Endodermal cell (in vitro differentiated cells): ENCODE results near the gene NACC2. TPM values are rescaled to one million over a fixed set of nuclear protein-coding genes. Genes with fewer than 3 reads are reported as not detected.

ENCODE experiments used
- DNase-seq: peaks from one replicate; pipeline ENCODE4 v3.0.0-alpha.2; 2017
- H3K27ac ChIP-seq: 2 replicates; pipeline ENCODE4 v1.5.1; 2013; ENCODE audit warnings: mild to moderate bottlenecking, low read depth, low read length, moderate library complexity
- H3K27me3 ChIP-seq: 2 replicates; pipeline ENCODE4 v1.6.1; 2013; ENCODE audit warnings: mild to moderate bottlenecking, low read length, moderate library complexity; ENCODE audit not compliant: insufficient read depth, control insufficient read depth, poor library complexity, severe bottlenecking
- H3K36me3 ChIP-seq: 2 replicates; pipeline ENCODE4 v1.7.0; 2013; ENCODE audit warnings: mild to moderate bottlenecking, low read length, moderate library complexity; ENCODE audit not compliant: control insufficient read depth, insufficient read depth
- H3K4me1 ChIP-seq: one replicate; pipeline ENCODE4 v1.7.0; 2013; ENCODE audit warnings: low read length; ENCODE audit not compliant: control insufficient read depth, insufficient read depth
- H3K4me3 ChIP-seq: 2 replicates; pipeline ENCODE4 v1.5.1; 2013; ENCODE audit warnings: mild to moderate bottlenecking, low read length, moderate library complexity
- H3K9ac ChIP-seq: 2 replicates; pipeline ENCODE4 v1.6.1; 2013; ENCODE audit warnings: mild to moderate bottlenecking, low read length, moderate library complexity; ENCODE audit not compliant: poor library complexity, severe bottlenecking; ENCODE audit errors: extremely low read depth
- H3K9me3 ChIP-seq: 2 replicates; pipeline ENCODE4 v1.6.1; 2013; ENCODE audit warnings: mild to moderate bottlenecking, low read length, moderate library complexity; ENCODE audit not compliant: control insufficient read depth
- H3K27ac Mint-ChIP-seq: 2 replicates; pipeline ENCODE4 v1.8.0; 2020; ENCODE audit warnings: mixed read lengths
- H3K27me3 Mint-ChIP-seq: 2 replicates; pipeline ENCODE4 v1.8.0; 2021; ENCODE audit warnings: mild to moderate bottlenecking, mixed read lengths; ENCODE audit not compliant: insufficient read depth
- H3K36me3 Mint-ChIP-seq: 2 replicates; pipeline ENCODE4 v1.8.0; 2020; ENCODE audit warnings: low read depth, mixed read lengths
- H3K4me1 Mint-ChIP-seq: 2 replicates; pipeline ENCODE4 v1.8.0; 2020; ENCODE audit warnings: mixed read lengths
- H3K4me3 Mint-ChIP-seq: 2 replicates; pipeline ENCODE4 v1.8.0; 2020; ENCODE audit warnings: mild to moderate bottlenecking, moderate library complexity, mixed read lengths
- H3K9me3 Mint-ChIP-seq: 2 replicates; pipeline ENCODE4 v1.8.0; 2020; ENCODE audit warnings: mild to moderate bottlenecking, mixed read lengths
- WGBS, 2 experiments: methylation state at CpG; one replicate each; pipeline versions ENCODE4 v1.1.5 to v1.1.7; 2013; ENCODE audit warnings: missing lambda C conversion rate in 2 of 2, mixed read lengths in 1 of 2; ENCODE audit not compliant: insufficient coverage in 1 of 2, insufficient read length in 1 of 2; 5-methylcytosine and 5-hydroxymethylcytosine counted together
- total RNA-seq, 2 donors: library from RNA; stranded (reverse); fragmentation: NEBNext Ultra II Directional in 1 of 2; extraction: Animal tissue kit (Norgen Biotek cat#: 25700) in 1 of 2; gene quantifications; 2 replicates in 1 of 2; 3 replicates in 1 of 2; pipeline ENCODE4 v1.2.1, GENCODE V29; 2021
- TF ChIP-seq, protein P1 (sequence below): fragments of 200-600 bp; sonication (generic); conservative IDR thresholded peaks from 2 replicates; pipeline ENCODE4 v1.5.0; 2021; ENCODE audit warnings: antibody characterized with exemption, mild to moderate bottlenecking

Gene NACC2
- total RNA-seq, 2 donors from 2014 or later = 12.4 to 16.7 TPM

DNA sequence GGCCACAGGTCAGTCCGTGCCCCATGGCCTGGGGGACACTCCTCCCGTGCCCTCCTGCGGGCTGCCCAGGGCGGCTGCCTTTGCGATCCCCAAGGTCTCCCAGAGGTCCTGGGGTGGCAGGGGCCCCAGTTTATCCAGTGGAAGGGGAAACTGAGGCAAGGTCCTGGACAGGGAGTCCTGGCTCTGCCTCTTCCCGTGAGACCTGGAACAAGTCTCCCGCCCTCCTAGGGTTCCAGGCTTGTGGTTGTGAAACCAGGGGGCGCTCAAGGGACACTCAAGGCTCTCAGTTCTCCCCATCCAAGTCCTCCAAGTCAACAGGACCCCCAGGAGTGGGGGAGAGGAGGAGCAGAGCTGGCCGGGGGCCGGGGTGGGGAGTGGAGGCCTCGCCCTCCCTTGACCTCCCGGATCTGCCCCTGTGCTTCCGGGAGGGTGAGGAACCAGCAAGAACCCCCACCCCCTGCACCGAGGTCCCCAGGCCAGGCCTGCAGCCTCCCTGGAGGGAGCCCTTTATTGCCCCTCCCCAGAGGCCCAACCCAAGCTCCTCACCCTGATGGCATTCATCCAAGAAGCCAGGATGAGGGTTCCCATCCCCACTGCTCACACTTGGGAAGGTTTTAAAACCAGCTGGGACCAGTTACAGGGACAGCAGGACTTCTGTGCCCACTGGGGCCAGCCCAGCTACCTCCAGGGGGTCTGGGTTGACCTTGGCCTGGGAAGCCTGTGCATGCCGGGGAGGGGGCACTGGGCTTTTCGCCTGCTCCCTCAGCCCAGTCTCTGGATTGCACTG is 48.3 kb upstream of the NACC2 start:
- DNase-seq = peak; percentile 90
- Mint-ChIP-seq H3K27ac (no peak overlapping the region), H3K9me3 (no peaks in the 10 kb centered on the region), H3K4me1 (peaks cover 4% of the 10 kb centered on the region), H3K27me3 (no peaks in the 10 kb centered on the region), H3K36me3 (no peaks in the 10 kb centered on the region), H3K4me3 (no peak overlapping the region)
- Histone ChIP-seq H3K4me3 (no peak overlapping the region), H3K27me3 (no peaks in the 10 kb centered on the region), H3K27ac (no peak overlapping the region), H3K4me1 (no peaks in the 10 kb centered on the region), H3K36me3 (no peaks in the 10 kb centered on the region), H3K9me3 (no peaks in the 10 kb centered on the region), H3K9ac (no peak overlapping the region)
- TF ChIP-seq, protein P1, sequence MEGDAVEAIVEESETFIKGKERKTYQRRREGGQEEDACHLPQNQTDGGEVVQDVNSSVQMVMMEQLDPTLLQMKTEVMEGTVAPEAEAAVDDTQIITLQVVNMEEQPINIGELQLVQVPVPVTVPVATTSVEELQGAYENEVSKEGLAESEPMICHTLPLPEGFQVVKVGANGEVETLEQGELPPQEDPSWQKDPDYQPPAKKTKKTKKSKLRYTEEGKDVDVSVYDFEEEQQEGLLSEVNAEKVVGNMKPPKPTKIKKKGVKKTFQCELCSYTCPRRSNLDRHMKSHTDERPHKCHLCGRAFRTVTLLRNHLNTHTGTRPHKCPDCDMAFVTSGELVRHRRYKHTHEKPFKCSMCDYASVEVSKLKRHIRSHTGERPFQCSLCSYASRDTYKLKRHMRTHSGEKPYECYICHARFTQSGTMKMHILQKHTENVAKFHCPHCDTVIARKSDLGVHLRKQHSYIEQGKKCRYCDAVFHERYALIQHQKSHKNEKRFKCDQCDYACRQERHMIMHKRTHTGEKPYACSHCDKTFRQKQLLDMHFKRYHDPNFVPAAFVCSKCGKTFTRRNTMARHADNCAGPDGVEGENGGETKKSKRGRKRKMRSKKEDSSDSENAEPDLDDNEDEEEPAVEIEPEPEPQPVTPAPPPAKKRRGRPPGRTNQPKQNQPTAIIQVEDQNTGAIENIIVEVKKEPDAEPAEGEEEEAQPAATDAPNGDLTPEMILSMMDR = peak; percentile 80
- 67 to 96% methylated on average over 5 to 16 of the region's 16 CpGs for WGBS, 2 experiments

DNA sequence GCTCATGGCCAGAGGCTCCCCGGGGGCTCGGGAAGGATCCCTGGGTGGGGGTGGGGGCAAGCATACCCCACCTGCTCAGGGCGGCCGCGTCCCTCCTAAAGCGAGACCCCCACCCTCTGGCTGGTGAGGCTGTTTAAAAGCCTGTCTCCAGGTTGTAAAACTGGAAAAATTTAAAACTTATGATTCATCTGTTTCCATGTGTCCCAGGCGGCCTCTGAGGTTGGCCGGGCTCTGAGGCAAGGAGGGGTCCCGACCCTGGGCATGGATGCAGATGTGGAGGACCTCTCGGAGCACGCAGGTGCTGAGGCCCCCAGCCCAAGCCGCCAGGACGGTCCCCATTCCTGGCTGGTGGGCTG is 47.7 kb upstream of the NACC2 start:
- Mint-ChIP-seq H3K27me3 (no peaks in the 10 kb centered on the region), H3K9me3 (no peaks in the 10 kb centered on the region), H3K4me1 (peaks cover 5% of the 10 kb centered on the region), H3K27ac (no peak overlapping the region), H3K36me3 (no peaks in the 10 kb centered on the region), H3K4me3 (no peak overlapping the region)
- 65 to 67% methylated on average over 10 to 13 of the region's 13 CpGs for WGBS, 2 experiments
- no peak for DNase-seq
- no peaks in the 10 kb centered on the region for H3K27me3 ChIP-seq
- H3K36me3 ChIP-seq = no peaks in the 10 kb centered on the region
- H3K27ac ChIP-seq = no peak overlapping the region
- no peak overlapping the region for H3K4me3 ChIP-seq
- H3K9me3 ChIP-seq = no peaks in the 10 kb centered on the region
- TF ChIP-seq, protein P1 = no peak
- no peak overlapping the region for H3K9ac ChIP-seq
- no peaks in the 10 kb centered on the region for H3K4me1 ChIP-seq

GRCh38 chr9:136142414-136142796 is 47.3 kb upstream of the NACC2 start:
- H3K27me3 Mint-ChIP-seq = no peaks in the 10 kb centered on the region
- Histone ChIP-seq H3K27me3 (no peaks in the 10 kb centered on the region), H3K36me3 (no peaks in the 10 kb centered on the region), H3K4me3 (no peak overlapping the region), H3K27ac (no peak overlapping the region), H3K9ac (no peak overlapping the region), H3K9me3 (no peaks in the 10 kb centered on the region), H3K4me1 (no peaks in the 10 kb centered on the region)
- 89% methylated on average over 6 of the region's 6 CpGs; no CpG with 5 or more reads in 1 of the 2 experiments for WGBS, 2 experiments
- TF ChIP-seq, protein P1 = no peak
- H3K36me3 Mint-ChIP-seq = no peaks in the 10 kb centered on the region
- no peak overlapping the region for H3K27ac Mint-ChIP-seq
- peaks cover 5% of the 10 kb centered on the region for H3K4me1 Mint-ChIP-seq
- no peaks in the 10 kb centered on the region for H3K9me3 Mint-ChIP-seq
- H3K4me3 Mint-ChIP-seq = no peak overlapping the region
- DNase-seq = peak; percentile 48
